NCI-H1694 (cell line): ENCODE measurements around the gene PCIF1.
"Not testable (repeated sequence)": the region's sequence is repeated elsewhere in the genome, so short reads cannot be mapped to it uniquely, and the experiment has no call there.

Experiments
- DNase-seq: peaks from one replicate; lab custom pipeline; 2025; lab: John Stamatoyannopoulos, UW

The PCIF1 gene

DNA sequence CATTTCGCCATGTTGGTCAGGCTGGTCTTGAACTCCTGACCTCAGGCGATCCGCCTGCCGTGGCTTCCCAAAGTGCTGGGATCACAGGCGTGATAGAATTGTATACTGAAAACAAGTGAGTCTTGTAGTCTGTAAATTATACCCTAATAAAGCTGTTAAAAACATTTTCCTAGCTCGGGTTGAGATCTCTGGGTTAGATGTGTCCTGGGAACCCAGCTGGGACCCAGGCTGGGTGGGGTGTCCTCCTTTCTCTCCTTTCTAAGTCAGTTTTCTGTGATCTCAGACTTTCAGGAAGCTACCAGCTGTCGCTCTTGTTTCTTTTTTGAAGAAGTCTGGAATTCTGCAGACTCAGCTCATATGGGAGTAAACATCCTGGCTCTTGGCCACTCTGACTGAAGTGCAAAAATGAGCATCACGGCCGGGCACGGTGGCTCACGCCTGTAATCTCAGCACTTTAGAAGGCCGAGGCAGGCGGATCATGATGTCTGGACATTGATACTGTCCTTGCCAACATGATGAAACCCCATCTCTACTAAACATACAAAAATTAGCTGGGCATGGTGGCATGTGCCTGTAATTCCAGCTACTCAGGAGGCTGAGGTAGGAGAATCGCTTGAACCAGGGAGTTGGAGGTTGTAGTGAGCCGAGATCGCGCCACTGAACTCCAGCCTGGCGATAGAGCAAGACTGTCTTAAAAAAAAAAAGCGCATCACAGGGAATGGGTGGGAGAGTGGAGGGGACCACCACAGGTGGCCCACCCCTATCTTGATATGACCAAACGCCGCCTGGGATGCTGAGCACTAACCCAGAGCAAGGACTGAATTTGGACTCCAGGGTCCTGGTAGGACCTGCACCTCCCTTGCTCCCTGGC lies 9.9 kb upstream of the PCIF1 start:
- no peak for DNase-seq

- DNase-seq = no peak
These were observed 8.5 kb upstream of the PCIF1 start for GRCh38 chr20:45925821-45926506.

- DNase-seq = no peak
These were observed 7.8 kb upstream of the PCIF1 start for GRCh38 chr20:45926731-45927070.

DNA sequence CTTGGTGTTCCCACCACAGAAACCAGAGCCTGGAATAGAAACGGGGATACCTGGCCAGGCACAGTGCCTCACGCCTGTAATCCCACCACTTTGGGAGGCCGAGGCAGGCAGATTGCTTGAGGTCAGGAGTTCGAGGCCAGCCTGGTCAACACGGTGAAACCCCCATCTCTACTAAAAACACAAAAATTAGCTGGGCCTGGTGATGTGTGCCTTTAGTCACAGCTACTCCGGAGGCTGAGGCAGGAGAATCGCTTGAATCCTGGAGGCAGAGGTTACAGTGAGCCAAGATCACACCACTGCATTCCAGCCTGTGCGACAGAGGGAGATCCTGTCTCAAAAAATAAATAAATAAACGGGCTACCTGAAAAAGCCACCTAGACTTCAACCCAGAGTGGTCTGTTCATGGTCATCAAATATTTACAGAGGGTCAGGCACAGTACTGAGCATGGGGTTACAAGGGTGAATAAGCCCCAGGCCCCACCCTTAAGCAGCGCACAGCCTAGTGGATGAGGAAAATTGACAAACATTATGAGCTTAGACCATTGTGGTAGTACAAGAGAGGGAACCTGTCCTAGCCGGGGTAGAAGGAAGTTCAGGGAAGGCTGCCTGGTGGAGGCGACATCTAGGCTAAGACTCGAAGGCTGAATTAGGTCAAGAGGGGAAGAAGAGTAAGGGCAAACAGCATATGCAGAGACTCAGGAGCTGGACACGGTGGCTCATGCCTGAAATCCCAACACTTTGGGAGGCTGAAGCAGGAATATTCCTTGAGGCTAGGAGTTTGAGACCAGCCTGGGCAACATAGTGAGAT lies 7.2 kb upstream of the PCIF1 start:
- no peak for DNase-seq

DNA sequence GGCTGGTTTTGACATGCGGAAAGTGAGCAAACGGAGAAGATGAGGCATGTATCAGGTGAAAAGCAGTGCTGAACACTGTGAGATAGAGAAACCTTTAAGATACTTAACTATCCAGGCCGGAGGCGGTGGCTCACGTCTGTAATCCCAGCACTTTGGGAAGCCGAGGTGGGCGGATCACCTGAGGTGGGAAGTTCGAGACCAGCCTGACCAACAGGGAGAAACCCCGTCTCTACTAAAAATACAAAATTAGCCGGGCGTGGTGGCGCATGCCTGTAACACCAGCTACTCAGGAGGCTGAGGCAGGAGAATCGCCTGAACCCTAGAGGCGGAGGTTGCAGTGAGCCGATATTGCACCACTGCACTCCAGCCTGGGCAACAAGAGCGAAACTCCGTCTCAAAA lies 2.8 kb upstream of the PCIF1 start:
- not testable (repeated sequence) for DNase-seq

- peak; percentile 53 for DNase-seq
These were observed 1.0 kb upstream of the PCIF1 start for GRCh38 chr20:45933266-45934045.

GRCh38 chr20:45934046-45934585 lies 367 bp upstream of the PCIF1 start:
- peak; percentile 70 for DNase-seq

DNA sequence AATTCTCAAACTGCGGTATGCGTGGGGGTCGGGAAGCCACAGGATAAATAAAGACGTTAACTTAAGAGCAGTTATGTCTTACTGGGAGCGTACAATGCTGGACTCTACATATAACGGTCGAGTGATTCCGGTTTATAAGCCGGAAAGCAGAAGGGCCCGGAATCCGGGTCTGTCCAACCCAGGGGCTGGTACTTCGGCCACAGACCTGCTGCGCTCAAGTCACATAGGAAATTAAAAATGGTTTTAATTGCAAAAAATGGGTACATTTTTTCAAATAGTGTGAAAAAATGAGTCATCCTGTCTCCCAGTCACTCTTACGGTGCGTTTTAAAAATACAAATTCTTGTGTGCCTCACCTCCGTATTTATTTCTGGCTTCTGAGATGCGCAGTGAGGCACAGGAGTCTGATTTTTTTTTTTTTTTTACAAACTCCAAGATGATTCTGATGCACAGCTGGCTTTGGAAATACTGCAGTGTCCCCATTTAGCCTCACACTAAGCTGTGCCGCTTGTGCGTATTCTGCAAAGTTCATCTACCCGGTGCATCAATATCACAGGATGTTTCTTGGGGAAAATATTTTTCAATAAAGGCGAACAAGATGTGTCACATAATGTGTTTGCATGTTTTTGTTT lies 1.0 kb downstream of the PCIF1 start:
- no peak for DNase-seq

GRCh38 chr20:45937765-45938164 lies 3.3 kb downstream of the PCIF1 start:
- no peak for DNase-seq

- DNase-seq = no peak
These were observed 4.4 kb downstream of the PCIF1 start for GRCh38 chr20:45938727-45939438.

DNA sequence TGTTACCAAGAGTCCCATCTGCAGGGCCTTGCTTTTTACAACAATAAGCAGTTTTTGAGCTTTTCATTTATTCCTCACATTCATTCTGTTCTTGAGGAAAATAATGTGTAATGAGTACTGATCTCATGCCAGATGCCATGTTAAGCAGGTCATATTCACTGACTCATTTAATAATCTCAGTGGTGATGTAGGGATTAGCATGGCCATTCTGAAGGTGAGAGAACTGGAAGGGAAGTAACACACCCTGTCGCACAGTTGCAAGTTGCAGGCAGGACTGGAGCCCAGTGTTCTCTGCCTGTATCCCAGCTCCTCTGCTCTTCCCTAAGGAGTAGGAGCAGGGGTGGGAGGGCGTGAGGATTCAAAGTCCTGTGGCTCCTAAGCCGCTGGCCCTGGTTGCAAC lies 5.6 kb downstream of the PCIF1 start:
- DNase-seq = no peak

GRCh38 chr20:45940469-45940868 lies 6.0 kb downstream of the PCIF1 start:
- DNase-seq = no peak

DNA sequence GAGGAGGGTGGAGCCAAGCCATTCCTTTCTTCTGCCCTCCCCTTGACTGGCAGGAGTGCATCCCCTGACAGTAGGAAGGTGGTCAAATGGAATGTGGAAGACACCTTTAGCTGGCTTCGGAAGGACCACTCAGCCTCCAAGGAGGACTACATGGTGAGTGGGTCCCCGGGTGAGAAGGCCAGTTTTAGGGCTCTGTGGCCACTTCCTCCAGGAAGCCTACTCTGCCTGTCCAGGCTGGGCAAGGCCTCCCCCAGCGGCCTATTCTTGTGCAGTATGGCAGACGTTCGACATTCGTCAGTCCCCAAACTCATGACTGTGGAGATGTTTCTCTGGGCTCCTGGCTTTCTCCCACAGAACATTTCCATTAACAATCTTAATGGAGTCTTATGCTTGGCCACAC lies 9.1 kb downstream of the PCIF1 start:
- DNase-seq = no peak

DNA sequence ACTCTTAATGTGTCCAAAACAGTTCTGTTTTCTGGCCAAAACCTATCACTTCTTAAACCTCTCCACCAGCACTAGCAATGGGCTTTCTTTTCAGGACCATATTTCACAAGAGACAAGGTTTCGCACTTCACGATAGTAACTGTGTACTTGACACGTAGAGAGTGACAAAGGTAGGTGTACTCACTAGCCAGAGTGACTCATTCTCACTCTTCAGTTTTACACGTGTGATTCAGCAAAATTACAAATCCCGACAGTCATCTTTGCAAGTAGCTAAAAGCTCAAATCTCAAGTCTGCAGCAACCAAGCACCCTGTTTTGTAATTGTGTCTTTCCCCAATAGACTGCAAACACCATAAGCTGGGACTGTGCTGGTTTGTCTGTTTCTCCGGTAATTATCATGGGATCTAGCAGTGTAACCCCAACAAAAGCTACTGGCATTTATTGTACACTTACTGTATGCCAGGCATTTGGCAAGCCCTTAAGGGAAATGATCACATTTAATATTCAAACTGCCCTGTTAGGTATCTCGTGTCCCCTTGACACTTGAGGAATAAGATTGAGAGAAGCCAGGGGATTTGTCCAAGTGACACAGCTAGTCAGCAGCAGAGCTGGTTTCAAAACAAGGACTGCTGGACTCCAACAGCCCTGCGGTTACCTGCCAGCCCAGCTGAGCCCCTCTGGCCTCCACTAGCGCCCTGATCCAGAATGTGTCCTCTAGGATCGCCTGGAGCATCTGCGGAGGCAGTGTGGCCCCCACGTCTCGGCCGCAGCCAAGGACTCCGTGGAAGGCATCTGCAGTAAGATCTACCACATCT lies 9.9 kb downstream of the PCIF1 start:
- DNase-seq = no peak

GRCh38 chr20:45944965-45945677 lies 10.6 kb downstream of the PCIF1 start:
- DNase-seq = no peak

DNA sequence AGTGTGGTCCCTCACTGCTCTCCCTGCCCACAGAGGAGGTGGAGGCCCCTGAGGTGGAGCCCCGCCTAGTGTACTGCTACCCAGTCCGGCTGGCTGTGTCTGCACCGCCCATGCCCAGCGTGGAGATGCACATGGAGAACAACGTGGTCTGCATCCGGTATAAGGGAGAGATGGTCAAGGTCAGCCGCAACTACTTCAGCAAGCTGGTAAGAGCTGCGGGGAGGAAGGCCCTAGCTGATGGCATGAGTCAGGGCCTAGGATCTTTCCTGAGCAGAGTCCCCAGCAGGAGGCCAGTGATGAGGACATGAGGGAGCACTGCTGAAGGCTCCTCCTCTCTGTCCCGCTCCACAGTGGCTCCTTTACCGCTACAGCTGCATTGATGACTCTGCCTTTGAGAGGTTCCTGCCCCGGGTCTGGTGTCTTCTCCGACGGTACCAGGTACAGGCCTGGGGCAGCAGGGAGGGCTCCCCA lies 11.2 kb downstream of the PCIF1 start:
- no peak for DNase-seq

GRCh38 chr20:45946149-45946970 lies 11.9 kb downstream of the PCIF1 start:
- no peak for DNase-seq
